Measurements from ENCODE around the gene MYOCD. TPM values are rescaled to one million over a fixed set of nuclear protein-coding genes. Genes with fewer than 3 reads are reported as not detected.

MYOCD gene
- total RNA-seq, 1 experiment from 2014 or later, result 2.6 TPM

GRCh38 chr17:12655936-12656335 lies 9.8 kb upstream of the MYOCD start:
- Histone ChIP-seq H3K4me3 (ENCODE audit: low read depth, low read length) (no peak overlapping the region), H3K4me1 (no peaks in the 10 kb centered on the region), H3K36me3 (ENCODE audit: control insufficient read depth, insufficient read depth, low read length) (no peaks in the 10 kb centered on the region), H3K27me3 (replicated peaks; ENCODE audit: control insufficient read depth, insufficient read depth, low read length) (no peaks in the 10 kb centered on the region), H3K9me3 (no peaks in the 10 kb centered on the region)
- H3K4me3 Mint-ChIP-seq (ENCODE audit: unreplicated experiment), result no peak overlapping the region
- intact Hi-C loops (cut with micrococcal nuclease; ENCODE audit: unreplicated experiment), result no loop called here
- H3K4me1 Mint-ChIP-seq (ENCODE audit: low read depth, unreplicated experiment), result no peaks in the 10 kb centered on the region
- no peaks in the 10 kb centered on the region for H3K27me3 Mint-ChIP-seq (ENCODE audit: insufficient read depth, unreplicated experiment)
- no peak for DNase-seq
- CTCF ChIA-PET, result no interaction called here
- POLR2A ChIA-PET, result no interaction called here
- BruUV-seq (replicated peaks), result no TSS peak
- no peaks in the 10 kb centered on the region for H3K36me3 Mint-ChIP-seq (ENCODE audit: insufficient read depth, unreplicated experiment)
- no peak for TF ChIP-seq CTCF (IDR thresholded peaks at IDR 0.05; ENCODE audit: insufficient read depth in 1 of 2, low read depth in 1 of 2, low read length in 1 of 2, severe bottlenecking in 1 of 2, unreplicated experiment in 1 of 2)
- no peak overlapping the region for H3K27ac Mint-ChIP-seq (ENCODE audit: unreplicated experiment)
- no peaks in the 10 kb centered on the region for H3K9me3 Mint-ChIP-seq (ENCODE audit: unreplicated experiment)

GRCh38 chr17:12656354-12656753 lies 9.3 kb upstream of the MYOCD start:
- no peaks in the 10 kb centered on the region for H3K4me1 ChIP-seq
- no peaks in the 10 kb centered on the region for H3K36me3 ChIP-seq (ENCODE audit: control insufficient read depth, insufficient read depth, low read length)
- Mint-ChIP-seq H3K4me3 (ENCODE audit: unreplicated experiment) (no peak overlapping the region), H3K36me3 (ENCODE audit: insufficient read depth, unreplicated experiment) (no peaks in the 10 kb centered on the region), H3K27ac (ENCODE audit: unreplicated experiment) (no peak overlapping the region), H3K9me3 (ENCODE audit: unreplicated experiment) (no peaks in the 10 kb centered on the region), H3K27me3 (ENCODE audit: insufficient read depth, unreplicated experiment) (no peaks in the 10 kb centered on the region), H3K4me1 (ENCODE audit: low read depth, unreplicated experiment) (no peaks in the 10 kb centered on the region)
- no peaks in the 10 kb centered on the region for H3K27me3 ChIP-seq (replicated peaks; ENCODE audit: control insufficient read depth, insufficient read depth, low read length)
- CTCF ChIA-PET, result no interaction called here
- H3K9me3 ChIP-seq, result no peaks in the 10 kb centered on the region
- no peak for DNase-seq
- TF ChIP-seq CTCF (IDR thresholded peaks at IDR 0.05; ENCODE audit: insufficient read depth in 1 of 2, low read depth in 1 of 2, low read length in 1 of 2, severe bottlenecking in 1 of 2, unreplicated experiment in 1 of 2), result no peak
- no TSS peak for BruUV-seq (replicated peaks)
- intact Hi-C loops (cut with micrococcal nuclease; ENCODE audit: unreplicated experiment), result no loop called here
- H3K4me3 ChIP-seq (ENCODE audit: low read depth, low read length), result no peak overlapping the region
- POLR2A ChIA-PET, result no interaction called here

- intact Hi-C loops (cut with micrococcal nuclease; ENCODE audit: unreplicated experiment), result no loop called here
- no peak overlapping the region for H3K4me3 Mint-ChIP-seq (ENCODE audit: unreplicated experiment)
- H3K9me3 Mint-ChIP-seq (ENCODE audit: unreplicated experiment), result no peaks in the 10 kb centered on the region
- H3K36me3 Mint-ChIP-seq (ENCODE audit: insufficient read depth, unreplicated experiment), result no peaks in the 10 kb centered on the region
- H3K27ac Mint-ChIP-seq (ENCODE audit: unreplicated experiment), result no peak overlapping the region
- no peaks in the 10 kb centered on the region for H3K4me1 ChIP-seq
- no peaks in the 10 kb centered on the region for H3K4me1 Mint-ChIP-seq (ENCODE audit: low read depth, unreplicated experiment)
- no peaks in the 10 kb centered on the region for H3K36me3 ChIP-seq (ENCODE audit: control insufficient read depth, insufficient read depth, low read length)
- no peak overlapping the region for H3K4me3 ChIP-seq (ENCODE audit: low read depth, low read length)
- no peak for DNase-seq
- BruUV-seq (replicated peaks), result no TSS peak
- ChIA-PET CTCF (no interaction called here), POLR2A (no interaction called here)
- TF ChIP-seq CTCF (IDR thresholded peaks at IDR 0.05; ENCODE audit: insufficient read depth in 1 of 2, low read depth in 1 of 2, low read length in 1 of 2, severe bottlenecking in 1 of 2, unreplicated experiment in 1 of 2), result no peak
- no peaks in the 10 kb centered on the region for H3K27me3 ChIP-seq (replicated peaks; ENCODE audit: control insufficient read depth, insufficient read depth, low read length)
- peaks cover 2% of the 10 kb centered on the region for H3K27me3 Mint-ChIP-seq (ENCODE audit: insufficient read depth, unreplicated experiment)
- no peaks in the 10 kb centered on the region for H3K9me3 ChIP-seq
Measured at GRCh38 chr17:12659500-12659899, 6.2 kb upstream of the MYOCD start.
